ENCODE results near the gene TRIM44.

The TRIM44 gene

DNA sequence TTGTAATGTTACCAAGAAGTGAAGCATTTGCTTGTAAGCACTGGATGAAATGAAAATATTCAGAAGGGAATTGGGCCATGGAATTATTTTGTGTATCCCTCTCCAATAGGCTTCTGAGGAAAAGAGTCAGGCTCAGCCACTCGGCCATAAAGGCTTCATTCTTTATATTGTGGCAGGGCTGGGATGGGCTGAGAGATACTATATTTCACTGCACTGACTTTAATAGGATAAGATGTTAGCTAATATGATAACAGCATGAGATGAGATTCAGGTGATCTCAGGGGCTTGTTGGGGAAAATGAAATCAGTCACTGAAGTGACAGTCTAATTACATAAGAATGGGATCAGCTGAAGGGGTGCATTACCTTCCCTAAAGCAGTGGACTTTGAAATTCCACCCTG, 7.3 kb upstream of the TRIM44 start:
- H4K20me1 ChIP-seq (ENCODE audit: control insufficient read depth, insufficient read depth, low read depth, low read length): no peaks in the 10 kb centered on the region
- H3K79me2 ChIP-seq (ENCODE audit: control insufficient read depth, low read length): no peaks in the 10 kb centered on the region
- H3K9me3 ChIP-seq (ENCODE audit: control insufficient read depth, insufficient read depth, low read length): no peaks in the 10 kb centered on the region
- no peaks in the 10 kb centered on the region for H3K27me3 ChIP-seq (ENCODE audit: control insufficient read depth, low read length)
- H3K9me2 ChIP-seq (replicated peaks; ENCODE audit: control insufficient read depth, low read length): no peaks in the 10 kb centered on the region
- no peak overlapping the region for H3K27ac ChIP-seq (ENCODE audit: low read depth, low read length)
- TF ChIP-seq, protein P1, sequence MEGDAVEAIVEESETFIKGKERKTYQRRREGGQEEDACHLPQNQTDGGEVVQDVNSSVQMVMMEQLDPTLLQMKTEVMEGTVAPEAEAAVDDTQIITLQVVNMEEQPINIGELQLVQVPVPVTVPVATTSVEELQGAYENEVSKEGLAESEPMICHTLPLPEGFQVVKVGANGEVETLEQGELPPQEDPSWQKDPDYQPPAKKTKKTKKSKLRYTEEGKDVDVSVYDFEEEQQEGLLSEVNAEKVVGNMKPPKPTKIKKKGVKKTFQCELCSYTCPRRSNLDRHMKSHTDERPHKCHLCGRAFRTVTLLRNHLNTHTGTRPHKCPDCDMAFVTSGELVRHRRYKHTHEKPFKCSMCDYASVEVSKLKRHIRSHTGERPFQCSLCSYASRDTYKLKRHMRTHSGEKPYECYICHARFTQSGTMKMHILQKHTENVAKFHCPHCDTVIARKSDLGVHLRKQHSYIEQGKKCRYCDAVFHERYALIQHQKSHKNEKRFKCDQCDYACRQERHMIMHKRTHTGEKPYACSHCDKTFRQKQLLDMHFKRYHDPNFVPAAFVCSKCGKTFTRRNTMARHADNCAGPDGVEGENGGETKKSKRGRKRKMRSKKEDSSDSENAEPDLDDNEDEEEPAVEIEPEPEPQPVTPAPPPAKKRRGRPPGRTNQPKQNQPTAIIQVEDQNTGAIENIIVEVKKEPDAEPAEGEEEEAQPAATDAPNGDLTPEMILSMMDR (IDR thresholded peaks at IDR 0.05; ENCODE audit: low read depth, low read length, poor library complexity, severe bottlenecking): no peak
- TF ChIP-seq EZH2phosphoT487 (IDR thresholded peaks at IDR 0.05; ENCODE audit: borderline replicate concordance, low read length): no peak
- H3K4me3 ChIP-seq (ENCODE audit: low read length): no peak overlapping the region
- H3K36me3 ChIP-seq (ENCODE audit: control insufficient read depth, low read length): no peaks in the 10 kb centered on the region
- H3K4me1 ChIP-seq (ENCODE audit: control insufficient read depth, low read length): no peaks in the 10 kb centered on the region
- H3K4me2 ChIP-seq (ENCODE audit: low read length): no peak overlapping the region
- no peaks in the 10 kb centered on the region for H3F3A ChIP-seq (ENCODE audit: control insufficient read depth, insufficient read depth)

DNA sequence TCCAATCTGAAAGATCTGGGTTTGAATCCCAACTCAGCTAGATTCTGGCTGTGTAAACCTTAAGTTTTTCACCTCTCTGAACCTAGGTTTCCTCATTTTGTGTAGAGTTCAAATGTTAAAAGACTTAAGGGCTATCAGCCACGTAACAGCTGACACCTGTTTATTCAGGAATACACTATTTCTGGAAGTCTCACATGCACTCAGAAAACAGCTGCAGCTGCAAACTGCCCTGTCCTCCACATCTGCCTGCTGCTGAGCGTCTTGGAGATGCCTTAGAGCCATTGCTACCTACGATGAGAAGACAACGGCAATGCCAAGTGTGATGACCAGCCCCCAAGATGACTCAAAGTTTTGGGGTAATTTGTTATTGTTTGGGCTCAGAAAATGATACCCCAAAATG, 6.7 kb upstream of the TRIM44 start:
- H3K27me3 ChIP-seq (ENCODE audit: control insufficient read depth, low read length): no peaks in the 10 kb centered on the region
- no peak overlapping the region for H3K27ac ChIP-seq (ENCODE audit: low read depth, low read length)
- no peak overlapping the region for H3K4me3 ChIP-seq (ENCODE audit: low read length)
- no peaks in the 10 kb centered on the region for H3K9me3 ChIP-seq (ENCODE audit: control insufficient read depth, insufficient read depth, low read length)
- H4K20me1 ChIP-seq (ENCODE audit: control insufficient read depth, insufficient read depth, low read depth, low read length): no peaks in the 10 kb centered on the region
- H3K79me2 ChIP-seq (ENCODE audit: control insufficient read depth, low read length): no peaks in the 10 kb centered on the region
- H3K4me2 ChIP-seq (ENCODE audit: low read length): no peak overlapping the region
- no peaks in the 10 kb centered on the region for H3K36me3 ChIP-seq (ENCODE audit: control insufficient read depth, low read length)
- no peak for TF ChIP-seq EZH2phosphoT487 (IDR thresholded peaks at IDR 0.05; ENCODE audit: borderline replicate concordance, low read length)
- TF ChIP-seq, protein P1 (IDR thresholded peaks at IDR 0.05; ENCODE audit: low read depth, low read length, poor library complexity, severe bottlenecking): no peak
- H3K9me2 ChIP-seq (replicated peaks; ENCODE audit: control insufficient read depth, low read length): no peaks in the 10 kb centered on the region
- no peaks in the 10 kb centered on the region for H3F3A ChIP-seq (ENCODE audit: control insufficient read depth, insufficient read depth)
- no peaks in the 10 kb centered on the region for H3K4me1 ChIP-seq (ENCODE audit: control insufficient read depth, low read length)

DNA sequence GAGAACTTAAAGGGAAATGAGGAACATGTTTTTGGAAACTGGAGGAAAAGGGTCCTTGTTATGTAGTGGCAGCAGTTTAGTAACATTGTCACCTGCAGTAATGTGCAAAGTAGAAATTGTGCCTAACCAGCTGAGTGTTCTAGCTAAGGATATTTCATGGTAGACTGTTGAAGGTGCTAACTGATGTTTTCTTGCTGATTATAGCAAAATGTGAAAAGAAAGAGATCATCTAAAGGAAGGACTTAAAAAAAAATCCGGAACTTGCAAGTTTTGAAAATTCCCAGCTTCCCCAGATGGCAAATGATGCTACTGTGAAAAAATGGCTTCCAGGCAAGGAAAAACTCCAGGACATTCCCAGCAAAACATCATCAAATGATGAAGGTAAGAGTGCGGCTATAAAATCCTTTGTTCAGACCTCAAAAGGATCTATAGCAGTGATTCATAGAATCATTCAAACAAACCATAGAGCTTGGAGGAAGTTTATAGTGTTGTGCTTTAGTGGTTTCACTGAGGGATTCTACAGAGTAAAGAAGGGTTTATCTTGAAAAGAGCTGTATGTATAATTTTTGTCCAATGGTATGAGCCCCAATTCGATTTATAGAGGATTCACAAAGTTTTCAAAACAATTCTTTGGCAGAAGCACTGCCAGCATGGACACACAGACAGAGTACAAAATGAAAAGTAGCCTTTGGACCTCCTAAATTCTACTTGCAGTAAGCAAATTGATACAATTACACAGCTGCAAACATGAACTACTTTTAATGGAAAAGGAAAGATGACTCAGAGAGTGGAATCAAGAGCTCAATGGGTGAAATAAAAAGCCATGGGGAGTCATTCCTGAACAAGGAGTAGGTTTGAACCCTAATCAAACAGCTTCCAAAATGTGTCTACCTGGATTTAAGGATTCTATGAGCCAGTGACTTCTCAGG, 4.3 kb upstream of the TRIM44 start:
- Histone ChIP-seq H3K4me3 (ENCODE audit: low read length) (no peak overlapping the region), H3K4me1 (ENCODE audit: control insufficient read depth, low read length) (peaks cover 13% of the 10 kb centered on the region), H4K20me1 (ENCODE audit: control insufficient read depth, insufficient read depth, low read depth, low read length) (no peaks in the 10 kb centered on the region), H3K79me2 (ENCODE audit: control insufficient read depth, low read length) (peaks cover 3% of the 10 kb centered on the region), H3K4me2 (ENCODE audit: low read length) (no peak overlapping the region), H3K9me3 (ENCODE audit: control insufficient read depth, insufficient read depth, low read length) (peaks cover 4% of the 10 kb centered on the region), H3K27ac (ENCODE audit: low read depth, low read length) (no peak overlapping the region), H3K27me3 (ENCODE audit: control insufficient read depth, low read length) (peaks cover 14% of the 10 kb centered on the region), H3K9me2 (replicated peaks; ENCODE audit: control insufficient read depth, low read length) (no peaks in the 10 kb centered on the region), H3F3A (ENCODE audit: control insufficient read depth, insufficient read depth) (no peaks in the 10 kb centered on the region), H3K36me3 (ENCODE audit: control insufficient read depth, low read length) (no peaks in the 10 kb centered on the region; the same call in 1 of the 2 replicates)
- TF ChIP-seq, protein P1 (IDR thresholded peaks at IDR 0.05; ENCODE audit: low read depth, low read length, poor library complexity, severe bottlenecking): no peak
- TF ChIP-seq EZH2phosphoT487 (IDR thresholded peaks at IDR 0.05; ENCODE audit: borderline replicate concordance, low read length): no peak
